Mammary epithelial cell (primary cell): ENCODE data around the gene SNX10.

ENCODE experiments used
- EZH2 ChIP-seq: IDR thresholded peaks from 2 replicates; pipeline ENCODE4 v1.6.1; 2012; ENCODE audit warnings: low read length, inconsistent platforms, borderline replicate concordance
- TF ChIP-seq, protein P1 (sequence below), 2 donors: IDR thresholded peaks in 1 of 2; conservative IDR thresholded peaks in 1 of 2; 2 replicates each; pipeline ENCODE4 v1.5.1; 2011 to 2012; ENCODE audit warnings: inconsistent platforms in 2 of 2, low read length in 2 of 2, mild to moderate bottlenecking in 2 of 2, control low read depth in 1 of 2, low read depth in 1 of 2; ENCODE audit not compliant: insufficient read depth in 1 of 2; ENCODE audit errors: extremely low read depth in 1 of 2

DNA sequence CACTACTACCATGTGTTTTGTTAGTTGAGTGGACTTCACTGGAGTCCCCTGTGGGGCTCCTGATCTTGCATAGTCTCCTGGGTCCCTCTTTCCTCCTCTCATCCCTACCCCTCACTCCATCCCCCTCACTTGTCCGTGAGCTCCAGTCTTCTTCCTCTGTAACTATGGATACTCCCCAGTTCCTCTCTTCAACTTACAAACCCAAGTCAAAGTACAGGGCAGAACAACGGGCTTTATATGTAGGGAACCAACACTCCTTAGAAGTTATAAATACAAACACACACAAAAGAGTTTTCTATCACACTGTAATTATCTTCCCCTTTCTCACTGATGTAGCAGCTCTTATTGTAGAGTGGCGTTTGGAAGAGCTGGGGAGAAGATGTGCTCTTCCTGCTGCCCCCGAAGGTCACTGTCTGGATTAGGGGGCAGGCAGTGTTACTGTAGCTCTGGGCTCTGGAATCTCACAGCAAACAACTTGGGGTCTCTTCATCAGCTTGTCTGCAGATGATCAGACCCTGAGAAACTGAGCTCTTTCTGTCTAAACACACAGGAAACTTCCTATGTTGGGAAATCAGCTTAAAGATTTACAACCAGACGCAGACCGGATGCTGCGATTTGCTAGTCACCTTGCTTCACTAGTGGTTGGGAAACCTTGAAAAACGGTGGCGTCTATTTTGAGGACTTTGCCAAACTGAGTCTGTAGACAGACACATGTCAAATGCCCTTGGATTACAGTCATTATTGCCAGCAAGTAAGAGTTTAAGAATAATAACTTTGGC is 13.6 kb downstream of the SNX10 start:
- TF ChIP-seq, protein P1, sequence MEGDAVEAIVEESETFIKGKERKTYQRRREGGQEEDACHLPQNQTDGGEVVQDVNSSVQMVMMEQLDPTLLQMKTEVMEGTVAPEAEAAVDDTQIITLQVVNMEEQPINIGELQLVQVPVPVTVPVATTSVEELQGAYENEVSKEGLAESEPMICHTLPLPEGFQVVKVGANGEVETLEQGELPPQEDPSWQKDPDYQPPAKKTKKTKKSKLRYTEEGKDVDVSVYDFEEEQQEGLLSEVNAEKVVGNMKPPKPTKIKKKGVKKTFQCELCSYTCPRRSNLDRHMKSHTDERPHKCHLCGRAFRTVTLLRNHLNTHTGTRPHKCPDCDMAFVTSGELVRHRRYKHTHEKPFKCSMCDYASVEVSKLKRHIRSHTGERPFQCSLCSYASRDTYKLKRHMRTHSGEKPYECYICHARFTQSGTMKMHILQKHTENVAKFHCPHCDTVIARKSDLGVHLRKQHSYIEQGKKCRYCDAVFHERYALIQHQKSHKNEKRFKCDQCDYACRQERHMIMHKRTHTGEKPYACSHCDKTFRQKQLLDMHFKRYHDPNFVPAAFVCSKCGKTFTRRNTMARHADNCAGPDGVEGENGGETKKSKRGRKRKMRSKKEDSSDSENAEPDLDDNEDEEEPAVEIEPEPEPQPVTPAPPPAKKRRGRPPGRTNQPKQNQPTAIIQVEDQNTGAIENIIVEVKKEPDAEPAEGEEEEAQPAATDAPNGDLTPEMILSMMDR (conservative IDR thresholded peaks at IDR 0.05 in 1 of 2, IDR thresholded peaks at IDR 0.05 in 1 of 2; ENCODE audit: extremely low read depth in 1 of 2, insufficient read depth in 1 of 2, low read depth in 1 of 2, low read length in 2 of 2), result no peak
- no peak for TF ChIP-seq EZH2
